ENCODE measurements around the gene WFIKKN1. TPM values are rescaled to one million over a fixed set of nuclear protein-coding genes. Genes with fewer than 3 reads are reported as not detected.

WFIKKN1 gene
- total RNA-seq, 3 donors from 2014 or later: 1.1 to 2.2 (median 1.6) TPM

DNA sequence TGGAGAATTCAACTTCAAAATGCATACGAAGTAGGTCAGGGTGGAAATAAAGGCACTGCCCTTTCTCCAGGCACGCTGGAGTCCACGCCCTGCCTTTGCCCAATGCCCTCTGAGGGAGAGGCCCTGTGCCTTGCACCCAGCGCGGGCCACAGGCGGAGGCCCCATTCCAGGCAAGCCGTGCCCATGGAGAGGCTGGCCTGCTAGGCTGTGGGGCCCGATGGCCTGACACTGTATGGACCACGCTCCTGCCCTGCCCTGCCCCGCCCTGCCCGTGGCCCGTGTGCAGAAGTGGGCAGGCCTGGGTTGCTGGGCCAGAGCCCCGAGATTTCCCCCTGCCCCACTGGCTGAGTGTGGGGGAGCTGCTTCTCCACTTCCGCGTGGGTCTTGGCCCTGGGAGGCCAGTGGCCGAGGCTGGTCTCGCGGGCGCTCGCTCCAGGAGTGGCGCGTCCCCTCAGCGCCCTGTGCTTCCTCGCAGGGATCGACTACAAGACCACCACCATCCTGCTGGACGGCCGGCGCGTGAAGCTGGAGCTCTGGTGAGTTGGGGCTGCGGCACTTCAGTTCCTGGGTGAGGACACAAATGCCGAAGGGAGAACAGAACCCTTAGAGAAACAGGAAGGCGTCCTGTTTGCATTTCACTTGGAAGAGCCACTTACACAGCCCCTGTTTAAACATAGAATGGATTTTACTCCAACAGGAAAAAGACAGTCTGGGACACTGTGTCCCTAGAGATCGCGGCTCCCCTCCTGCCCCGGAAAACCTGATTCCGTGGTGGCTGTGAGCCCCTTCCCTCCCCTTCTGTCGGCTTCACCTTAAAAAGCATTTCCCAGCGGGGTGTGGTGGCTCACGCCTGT, 13.8 kb upstream of the WFIKKN1 start:
- Histone ChIP-seq H3K4me3 (no peak overlapping the region), H3K4me1 (ENCODE audit: low read depth) (peaks cover 10% of the 10 kb centered on the region), H3K9me3 (no peaks in the 10 kb centered on the region), H3K36me3 (ENCODE audit: low read depth) (no peaks in the 10 kb centered on the region)
- intact Hi-C loops (cut with DNase I, micrococcal nuclease): no loop called here
- TF ChIP-seq, protein P1, sequence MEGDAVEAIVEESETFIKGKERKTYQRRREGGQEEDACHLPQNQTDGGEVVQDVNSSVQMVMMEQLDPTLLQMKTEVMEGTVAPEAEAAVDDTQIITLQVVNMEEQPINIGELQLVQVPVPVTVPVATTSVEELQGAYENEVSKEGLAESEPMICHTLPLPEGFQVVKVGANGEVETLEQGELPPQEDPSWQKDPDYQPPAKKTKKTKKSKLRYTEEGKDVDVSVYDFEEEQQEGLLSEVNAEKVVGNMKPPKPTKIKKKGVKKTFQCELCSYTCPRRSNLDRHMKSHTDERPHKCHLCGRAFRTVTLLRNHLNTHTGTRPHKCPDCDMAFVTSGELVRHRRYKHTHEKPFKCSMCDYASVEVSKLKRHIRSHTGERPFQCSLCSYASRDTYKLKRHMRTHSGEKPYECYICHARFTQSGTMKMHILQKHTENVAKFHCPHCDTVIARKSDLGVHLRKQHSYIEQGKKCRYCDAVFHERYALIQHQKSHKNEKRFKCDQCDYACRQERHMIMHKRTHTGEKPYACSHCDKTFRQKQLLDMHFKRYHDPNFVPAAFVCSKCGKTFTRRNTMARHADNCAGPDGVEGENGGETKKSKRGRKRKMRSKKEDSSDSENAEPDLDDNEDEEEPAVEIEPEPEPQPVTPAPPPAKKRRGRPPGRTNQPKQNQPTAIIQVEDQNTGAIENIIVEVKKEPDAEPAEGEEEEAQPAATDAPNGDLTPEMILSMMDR (IDR thresholded peaks at IDR 0.05): no peak
- ATAC-seq: peak; percentile 95
- DNase-seq: peak; percentile 58 to 79 (median 73)

- ATAC-seq: no peak
- TF ChIP-seq, protein P1 (IDR thresholded peaks at IDR 0.05): no peak
- DNase-seq: no peak
- no peaks in the 10 kb centered on the region for H3K36me3 ChIP-seq (ENCODE audit: low read depth)
- intact Hi-C loops (cut with DNase I, micrococcal nuclease): no loop called here
- H3K4me1 ChIP-seq (ENCODE audit: low read depth): peaks cover 10% of the 10 kb centered on the region
- H3K9me3 ChIP-seq: no peaks in the 10 kb centered on the region
- no peak overlapping the region for H3K4me3 ChIP-seq
Measured at GRCh38 chr16:617855-618254, 12.9 kb upstream of the WFIKKN1 start.

DNA sequence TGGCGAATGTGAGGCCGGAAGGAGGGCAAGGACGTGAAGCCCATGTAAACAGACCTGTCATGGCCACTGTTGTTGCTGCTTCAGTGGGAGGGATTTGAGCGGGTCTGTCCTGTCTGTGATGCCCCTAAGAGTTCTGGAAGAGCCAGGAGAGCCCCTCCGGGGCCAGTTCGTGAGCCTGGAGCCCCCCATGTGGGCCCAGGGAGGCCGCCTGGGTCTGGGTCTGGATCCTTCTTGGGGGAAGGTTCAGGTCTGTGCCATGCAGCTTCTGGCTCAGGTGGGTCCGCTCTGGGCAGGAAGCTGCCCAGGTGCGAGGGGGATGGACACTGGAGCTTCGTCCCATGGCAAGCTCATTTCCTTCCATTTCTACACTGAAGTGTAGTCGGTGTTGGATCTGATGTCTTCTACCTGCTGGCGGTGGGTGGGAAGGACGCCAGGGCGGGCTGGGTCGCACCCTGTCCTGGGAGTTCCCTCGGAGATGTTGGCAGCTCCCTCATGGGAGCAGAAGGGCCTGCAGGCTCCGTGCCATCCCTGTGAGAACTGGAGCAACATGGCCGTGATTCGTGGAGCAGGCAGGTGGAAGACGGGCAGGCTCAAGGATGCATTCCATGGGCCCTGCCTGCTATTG, 11.2 kb upstream of the WFIKKN1 start:
- ATAC-seq: no peak
- DNase-seq: no peak
- Histone ChIP-seq H3K4me1 (ENCODE audit: low read depth) (peaks cover 10% of the 10 kb centered on the region), H3K36me3 (ENCODE audit: low read depth) (no peaks in the 10 kb centered on the region), H3K4me3 (no peak overlapping the region), H3K9me3 (no peaks in the 10 kb centered on the region)
- TF ChIP-seq, protein P1 (IDR thresholded peaks at IDR 0.05): no peak
- intact Hi-C loops (cut with DNase I, micrococcal nuclease): no loop called here

GRCh38 chr16:620700-621525, 9.9 kb upstream of the WFIKKN1 start:
- ATAC-seq (no peak), DNase-seq (no peak)
- TF ChIP-seq, protein P1 (IDR thresholded peaks at IDR 0.05): no peak
- H3K4me1 ChIP-seq (ENCODE audit: low read depth): peaks cover 10% of the 10 kb centered on the region
- H3K36me3 ChIP-seq (ENCODE audit: low read depth): no peaks in the 10 kb centered on the region
- intact Hi-C loops (cut with DNase I, micrococcal nuclease): no loop called here
- H3K4me3 ChIP-seq: no peak overlapping the region
- H3K9me3 ChIP-seq: no peaks in the 10 kb centered on the region

DNA sequence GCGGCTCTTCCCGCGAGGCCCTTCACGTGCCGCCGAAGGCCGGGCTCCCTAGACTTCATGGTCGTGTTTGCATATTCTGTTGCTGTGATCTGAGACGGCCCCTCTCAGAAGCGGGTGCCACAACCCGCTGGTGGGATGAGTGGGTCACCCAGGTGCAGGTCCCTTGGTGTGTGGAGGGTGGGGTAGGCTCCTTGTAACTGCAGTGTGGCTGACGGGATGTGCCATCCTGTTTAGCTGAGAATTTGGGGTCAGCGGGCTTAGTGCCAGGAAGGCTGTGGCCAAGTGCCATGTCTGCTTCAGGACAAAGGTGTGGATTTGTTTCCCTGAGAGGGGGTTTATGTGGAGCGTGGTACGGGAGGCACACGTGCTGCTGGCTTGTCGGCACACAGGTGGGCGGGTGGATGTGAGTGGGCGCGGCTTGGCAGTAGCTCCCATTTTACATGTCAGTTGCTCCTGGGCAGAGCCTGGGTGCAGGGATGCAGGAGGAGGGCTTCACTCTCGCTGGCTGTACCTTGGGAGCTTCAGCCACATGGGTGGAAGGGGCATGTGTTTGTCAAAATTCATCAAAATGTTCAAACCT, 9.2 kb upstream of the WFIKKN1 start:
- peak; percentile 13 for ATAC-seq
- no peak for DNase-seq
- TF ChIP-seq, protein P1 (IDR thresholded peaks at IDR 0.05): no peak
- Histone ChIP-seq H3K36me3 (ENCODE audit: low read depth) (no peaks in the 10 kb centered on the region), H3K9me3 (no peaks in the 10 kb centered on the region), H3K4me3 (no peak overlapping the region), H3K4me1 (ENCODE audit: low read depth) (peaks cover 8% of the 10 kb centered on the region)
- intact Hi-C loops (cut with DNase I, micrococcal nuclease): no loop called here
